Heart left ventricle (tissue), 13 donors: ENCODE data around the gene NOP56.

Experiments
- POLR2A ChIP-seq, 2 donors: fragments of 450-650 bp; IDR thresholded peaks; one replicate each; pipeline ENCODE4 v1.6.1; 2017; ENCODE audit warnings: antibody characterized with exemption in 2 of 2, mild to moderate bottlenecking in 2 of 2, moderate library complexity in 2 of 2
- TF ChIP-seq, protein P1 (sequence below), 12 donors: fragments of 200-600 bp; sonication (generic) in 4 of 12; IDR thresholded peaks; one replicate each; pipeline versions ENCODE4 v1.5.0 to v1.8.0; 2018 to 2022; ENCODE audit warnings: antibody characterized with exemption in 12 of 12, mild to moderate bottlenecking in 5 of 12
- donor health status: ischemic (EF 13 %, LVEDD 7.1; RV severe dilation, severe dysfunction).
- donor health status: DM: no; HTN: yes; CAD: no.
- donor health status: DM: no; HTN: no; CAD: no.
- donor health status: ischemic (EF 25% LVEDD 6.9; RV normal size, moderate dysfunction).
- donor health status: ischemic (EF 25% LVEDD 5.7; RV mildly dilated, moderate dysfunction).
- donor health status: ischemic (EF 35%, LVEDD 5.7; RV mildly dilated, moderate dysfunction).
- donor health status: nonischemic (EF 11% LVEDD 7.7; RV severe dilation, severe dysfunction).
- donor health status: DM: yes; HTN: yes; CAD: no.
- donor health status: PGD.
- donor health status: ischemic (EF 29% LVEDD 5.4; RV normal size, mild dysfunction).
- donor health status: nonischemic (EF 23%, LVEDD 6.1; RV moderate dilation, normal function).

DNA sequence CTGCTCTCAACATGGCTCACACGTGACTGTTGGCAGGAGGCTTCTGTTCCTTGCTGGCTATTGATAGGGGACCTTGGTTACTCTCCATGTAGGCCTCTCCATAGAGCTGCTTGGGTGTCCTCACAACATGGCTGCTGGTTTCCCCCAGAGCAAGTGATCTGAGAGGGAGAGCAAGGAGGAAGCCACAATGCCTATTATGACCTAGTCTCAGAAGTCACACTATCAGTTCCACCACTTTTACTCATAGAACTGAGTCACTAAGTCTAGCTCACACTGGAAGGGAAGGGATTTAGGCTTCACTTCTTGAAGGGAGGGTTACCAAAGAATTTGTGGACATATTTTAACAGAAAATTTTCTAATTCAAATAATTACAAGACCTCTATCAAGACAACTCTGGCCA, 8.7 kb upstream of the NOP56 start:
- TF ChIP-seq, protein P1, sequence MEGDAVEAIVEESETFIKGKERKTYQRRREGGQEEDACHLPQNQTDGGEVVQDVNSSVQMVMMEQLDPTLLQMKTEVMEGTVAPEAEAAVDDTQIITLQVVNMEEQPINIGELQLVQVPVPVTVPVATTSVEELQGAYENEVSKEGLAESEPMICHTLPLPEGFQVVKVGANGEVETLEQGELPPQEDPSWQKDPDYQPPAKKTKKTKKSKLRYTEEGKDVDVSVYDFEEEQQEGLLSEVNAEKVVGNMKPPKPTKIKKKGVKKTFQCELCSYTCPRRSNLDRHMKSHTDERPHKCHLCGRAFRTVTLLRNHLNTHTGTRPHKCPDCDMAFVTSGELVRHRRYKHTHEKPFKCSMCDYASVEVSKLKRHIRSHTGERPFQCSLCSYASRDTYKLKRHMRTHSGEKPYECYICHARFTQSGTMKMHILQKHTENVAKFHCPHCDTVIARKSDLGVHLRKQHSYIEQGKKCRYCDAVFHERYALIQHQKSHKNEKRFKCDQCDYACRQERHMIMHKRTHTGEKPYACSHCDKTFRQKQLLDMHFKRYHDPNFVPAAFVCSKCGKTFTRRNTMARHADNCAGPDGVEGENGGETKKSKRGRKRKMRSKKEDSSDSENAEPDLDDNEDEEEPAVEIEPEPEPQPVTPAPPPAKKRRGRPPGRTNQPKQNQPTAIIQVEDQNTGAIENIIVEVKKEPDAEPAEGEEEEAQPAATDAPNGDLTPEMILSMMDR (IDR thresholded peaks at IDR 0.05) = no peak
- no peak for TF ChIP-seq POLR2A (IDR thresholded peaks at IDR 0.05)
